Left ventricle myocardium inferior (tissue), 1 donor: ENCODE results near the gene SORCS1. TPM values are rescaled to one million over a fixed set of nuclear protein-coding genes. Genes with fewer than 3 reads are reported as not detected.
A peak's percentile ranks its signal among the peaks of the same experiment; 100 is the strongest.

Experiments
- DNase-seq: peaks from one replicate; pipeline ENCODE4 v3.0.0-alpha.2; 2020
- H3K27ac ChIP-seq: fragments of 200-600 bp; replicated peaks from 2 replicates; pipeline ENCODE4 v1.8.0; 2021
- H3K27me3 ChIP-seq: fragments of 200-600 bp; 2 replicates; pipeline ENCODE4 v1.8.0; 2021; ENCODE audit warnings: low read depth
- H3K36me3 ChIP-seq: fragments of 200-600 bp; 2 replicates; pipeline ENCODE4 v1.8.0; 2021
- H3K4me1 ChIP-seq: fragments of 200-600 bp; 2 replicates; pipeline ENCODE4 v1.8.0; 2021
- H3K4me3 ChIP-seq: fragments of 200-600 bp; 2 replicates; pipeline ENCODE4 v1.8.0; 2021; ENCODE audit warnings: mild to moderate bottlenecking, moderate library complexity
- H3K9me3 ChIP-seq: fragments of 200-600 bp; replicated peaks from 2 replicates; pipeline ENCODE4 v1.8.0; 2021
- CTCF ChIP-seq: fragments of 200-600 bp; IDR thresholded peaks from 2 replicates; pipeline ENCODE4 v1.8.0; 2021; ENCODE audit warnings: antibody characterized with exemption, mild to moderate bottlenecking, borderline replicate concordance
- intact Hi-C: fragments of 100-400 bp; cut with micrococcal nuclease; formaldehyde crosslinking; loops from one replicate; pipeline ENCODE4 v1.11.0; 2022
- total RNA-seq: library from RNA; stranded (reverse); fragmentation: NEBNext Ultra II Directional; extraction: Animal tissue kit (Norgen Biotek cat#: 25700); gene quantifications from one replicate; pipeline ENCODE4 v1.2.1, GENCODE V29; 2021
- donor health status: DM: no; HTN: yes; CAD: no; lungs with severe emphysema.

Gene SORCS1
- total RNA-seq, 1 donor from 2014 or later: 2.9 TPM

- no peak for TF ChIP-seq CTCF
- H3K27ac ChIP-seq: no peak overlapping the region
- no peak overlapping the region for H3K4me3 ChIP-seq
- intact Hi-C loops: no loop called here
- H3K4me1 ChIP-seq: no peaks in the 10 kb centered on the region
- no peak for DNase-seq
- H3K27me3 ChIP-seq: peaks cover 6% of the 10 kb centered on the region
- no peaks in the 10 kb centered on the region for H3K9me3 ChIP-seq
- no peaks in the 10 kb centered on the region for H3K36me3 ChIP-seq
Measured at GRCh38 chr10:106577266-106577665, 587.2 kb downstream of the SORCS1 start.

GRCh38 chr10:106576534-106576933, 588.0 kb downstream of the SORCS1 start:
- intact Hi-C loops: no loop called here
- Histone ChIP-seq H3K27ac (no peak overlapping the region), H3K36me3 (no peaks in the 10 kb centered on the region), H3K27me3 (peaks cover 11% of the 10 kb centered on the region), H3K4me1 (no peaks in the 10 kb centered on the region), H3K9me3 (no peaks in the 10 kb centered on the region), H3K4me3 (no peak overlapping the region)
- DNase-seq: no peak
- TF ChIP-seq CTCF: no peak

GRCh38 chr10:106573106-106573505, 591.4 kb downstream of the SORCS1 start:
- TF ChIP-seq CTCF: no peak
- peaks cover 11% of the 10 kb centered on the region for H3K27me3 ChIP-seq
- H3K9me3 ChIP-seq: no peaks in the 10 kb centered on the region
- intact Hi-C loops: no loop called here
- no peak overlapping the region for H3K4me3 ChIP-seq
- H3K27ac ChIP-seq: no peak overlapping the region
- DNase-seq: no peak
- no peaks in the 10 kb centered on the region for H3K4me1 ChIP-seq
- no peaks in the 10 kb centered on the region for H3K36me3 ChIP-seq

- intact Hi-C loops: no loop called here
- peak; percentile 60 for TF ChIP-seq CTCF
- H3K27me3 ChIP-seq: peaks cover 8% of the 10 kb centered on the region
- H3K4me1 ChIP-seq: peaks cover 8% of the 10 kb centered on the region
- no peaks in the 10 kb centered on the region for H3K36me3 ChIP-seq
- no peak overlapping the region for H3K4me3 ChIP-seq
- DNase-seq: no peak
- H3K9me3 ChIP-seq: no peaks in the 10 kb centered on the region
- H3K27ac ChIP-seq: no peak overlapping the region
Measured at GRCh38 chr10:106571192-106571946, 593.1 kb downstream of the SORCS1 start.

- peaks cover 8% of the 10 kb centered on the region for H3K4me1 ChIP-seq
- intact Hi-C loops: no loop called here
- H3K27ac ChIP-seq: no peak overlapping the region
- H3K4me3 ChIP-seq: no peak overlapping the region
- TF ChIP-seq CTCF: no peak
- no peak for DNase-seq
- H3K36me3 ChIP-seq: no peaks in the 10 kb centered on the region
- no peaks in the 10 kb centered on the region for H3K9me3 ChIP-seq
- H3K27me3 ChIP-seq: peaks cover 5% of the 10 kb centered on the region
Measured at GRCh38 chr10:106570268-106570667, 594.2 kb downstream of the SORCS1 start.
